ENCODE measurements around the gene PDE4B. TPM values are rescaled to one million over a fixed set of nuclear protein-coding genes. Genes with fewer than 3 reads are reported as not detected.

PDE4B gene
- polyA plus RNA-seq, 2 of the 4 experiments (the other 2 are of a cell fraction): 20.2 to 56.8 TPM

- peak overlapping the region; percentile 96 for H3K4me2 ChIP-seq
- FAIRE-seq: no peak
- WGBS (ENCODE audit: missing lambda C conversion rate): 27% methylated on average over 26 of the region's 35 CpGs
- DNase-seq (ENCODE audit: low read depth in 1 of 2, low spot score in 1 of 2): no peak
- H3K4me1 ChIP-seq: 0 out of 3 replicates have a peak, but pooled peaks cover 4% of the 10 kb centered on the region
- TF ChIP-seq, protein P1, sequence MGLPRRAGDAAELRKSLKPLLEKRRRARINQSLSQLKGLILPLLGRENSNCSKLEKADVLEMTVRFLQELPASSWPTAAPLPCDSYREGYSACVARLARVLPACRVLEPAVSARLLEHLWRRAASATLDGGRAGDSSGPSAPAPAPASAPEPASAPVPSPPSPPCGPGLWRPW (IDR thresholded peaks at IDR 0.05): no peak
- no peak for TF ChIP-seq JUNB (IDR thresholded peaks at IDR 0.05)
- TF ChIP-seq, protein P2, sequence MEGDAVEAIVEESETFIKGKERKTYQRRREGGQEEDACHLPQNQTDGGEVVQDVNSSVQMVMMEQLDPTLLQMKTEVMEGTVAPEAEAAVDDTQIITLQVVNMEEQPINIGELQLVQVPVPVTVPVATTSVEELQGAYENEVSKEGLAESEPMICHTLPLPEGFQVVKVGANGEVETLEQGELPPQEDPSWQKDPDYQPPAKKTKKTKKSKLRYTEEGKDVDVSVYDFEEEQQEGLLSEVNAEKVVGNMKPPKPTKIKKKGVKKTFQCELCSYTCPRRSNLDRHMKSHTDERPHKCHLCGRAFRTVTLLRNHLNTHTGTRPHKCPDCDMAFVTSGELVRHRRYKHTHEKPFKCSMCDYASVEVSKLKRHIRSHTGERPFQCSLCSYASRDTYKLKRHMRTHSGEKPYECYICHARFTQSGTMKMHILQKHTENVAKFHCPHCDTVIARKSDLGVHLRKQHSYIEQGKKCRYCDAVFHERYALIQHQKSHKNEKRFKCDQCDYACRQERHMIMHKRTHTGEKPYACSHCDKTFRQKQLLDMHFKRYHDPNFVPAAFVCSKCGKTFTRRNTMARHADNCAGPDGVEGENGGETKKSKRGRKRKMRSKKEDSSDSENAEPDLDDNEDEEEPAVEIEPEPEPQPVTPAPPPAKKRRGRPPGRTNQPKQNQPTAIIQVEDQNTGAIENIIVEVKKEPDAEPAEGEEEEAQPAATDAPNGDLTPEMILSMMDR (IDR thresholded peaks at IDR 0.05): no peak
- no peak for TF ChIP-seq CBX8 (IDR thresholded peaks at IDR 0.05)
- TF ChIP-seq FOSL2 (IDR thresholded peaks at IDR 0.05): no peak
- TF ChIP-seq FOSL2 (CRISPR knock-in tag; IDR thresholded peaks at IDR 0.05): no peak
- POLR2A ChIA-PET: no interaction called here
- peak; percentile 31 to 59; a peak in 3 of 6 replicates for ATAC-seq
- no peak overlapping the region for H3K27ac ChIP-seq
- H3K4me3 ChIP-seq: peak overlapping the region; percentile 51
- CTCF ChIA-PET: interaction anchor here (1.7 kb wide), 1 partner anchor 12 kb away, joined by 6 read pairs; no protein-coding TSS in a partner anchor
- peaks cover 20% of the 10 kb centered on the region; the same call in 2 of the 3 replicates for H3K9me3 ChIP-seq
These were observed 660 bp upstream of the PDE4B start for GRCh38 chr1:65791801-65792668.

DNA sequence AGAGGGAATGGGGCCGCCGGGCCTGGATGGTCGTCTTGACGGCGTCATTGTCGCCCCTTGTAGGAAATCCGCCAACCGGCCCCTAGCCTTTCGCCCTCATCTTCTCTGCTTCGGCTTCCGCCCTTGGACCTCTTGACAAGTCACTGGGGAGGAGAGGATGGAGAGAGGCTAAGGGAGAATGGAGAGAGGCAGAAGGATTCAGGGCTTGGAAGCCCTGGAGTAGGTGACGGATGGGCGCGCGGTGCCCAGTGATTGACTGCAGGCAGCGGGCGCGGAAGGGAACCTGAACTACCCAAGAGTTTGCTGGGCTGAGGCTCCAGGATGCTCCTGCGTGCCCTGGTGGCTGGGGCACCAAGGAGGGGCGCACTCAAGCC is 651 bp downstream of the PDE4B start:
- DNase-seq (ENCODE audit: low read depth in 1 of 2, low spot score in 1 of 2) (no peak), FAIRE-seq (no peak), ATAC-seq (peak in 1 of 2 experiments; percentile 21; a peak in 2 of 6 replicates)
- ChIA-PET POLR2A (no interaction called here), CTCF (no interaction called here)
- Histone ChIP-seq H3K4me3 (peak overlapping the region; percentile 51), H3K4me2 (peak overlapping the region; percentile 96), H3K27ac (no peak overlapping the region), H3K9me3 (peaks cover 16% of the 10 kb centered on the region; the same call in 2 of the 3 replicates), H3K4me1 (0 out of 3 replicates have a peak, but pooled peaks cover 4% of the 10 kb centered on the region)
- no peak for TF ChIP-seq SREBF2 (IDR thresholded peaks at IDR 0.05)
- TF ChIP-seq, protein P1 (IDR thresholded peaks at IDR 0.05): no peak
- no peak for TF ChIP-seq JUNB (IDR thresholded peaks at IDR 0.05)
- TF ChIP-seq CHD4 (IDR thresholded peaks at IDR 0.05; ENCODE audit: borderline replicate concordance): no peak
- TF ChIP-seq KDM1A (IDR thresholded peaks at IDR 0.05; ENCODE audit: low read depth): no peak
- TF ChIP-seq, protein P2 (IDR thresholded peaks at IDR 0.05): no peak
- no peak for TF ChIP-seq ZC3H11A (IDR thresholded peaks at IDR 0.05)
- 42% methylated on average over 20 of the region's 20 CpGs for WGBS (ENCODE audit: missing lambda C conversion rate)

DNA sequence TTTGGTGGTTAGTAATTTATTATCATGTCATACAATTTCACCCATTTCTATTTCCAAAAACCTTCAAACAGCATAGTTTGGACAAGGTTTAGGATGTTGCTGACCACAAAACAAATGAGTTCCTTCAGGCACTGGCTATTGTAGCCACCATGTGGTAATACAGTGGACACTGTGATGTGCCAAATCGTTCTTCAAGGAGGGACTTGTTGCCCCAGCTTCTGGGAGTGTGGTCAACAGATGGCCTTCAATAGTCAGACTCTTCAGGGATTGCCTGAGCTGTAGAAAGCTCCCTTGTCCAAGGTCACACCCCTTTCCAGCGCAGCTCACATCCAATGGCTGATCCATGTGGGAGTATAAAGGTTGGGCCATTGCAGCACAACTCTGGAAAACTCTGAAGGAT is 2.6 kb downstream of the PDE4B start:
- H3K4me1 ChIP-seq: 0 out of 3 replicates have a peak, but pooled peaks cover 4% of the 10 kb centered on the region
- ChIA-PET CTCF (no interaction called here), POLR2A (no interaction called here)
- H3K4me2 ChIP-seq: no peak overlapping the region
- whole genome bisulfite sequencing (ENCODE audit: missing lambda C conversion rate): 10% methylated on average over 2 of the region's 2 CpGs
- no peak for ATAC-seq
- no peak overlapping the region for H3K4me3 ChIP-seq
- H3K27ac ChIP-seq: no peak overlapping the region
- FAIRE-seq: no peak
- TF ChIP-seq MAZ (IDR thresholded peaks at IDR 0.05; ENCODE audit: borderline replicate concordance, low read depth, low read length) (no peak), HEYL (CRISPR knock-in tag; IDR thresholded peaks at IDR 0.05) (no peak), EHF (CRISPR knock-in tag; IDR thresholded peaks at IDR 0.05) (no peak), MAX (IDR thresholded peaks at IDR 0.05) (no peak), HMGXB4 (CRISPR knock-in tag; IDR thresholded peaks at IDR 0.05; ENCODE audit: borderline replicate concordance) (no peak), NR3C1 (IDR thresholded peaks at IDR 0.05) (no peak), TFCP2L1 (CRISPR knock-in tag; IDR thresholded peaks at IDR 0.05) (no peak), FOSL2 (IDR thresholded peaks at IDR 0.05) (no peak), FOSL2 (CRISPR knock-in tag; IDR thresholded peaks at IDR 0.05) (no peak)
- H3K9me3 ChIP-seq: peaks cover under 1% of the 10 kb centered on the region; the same call in 1 of the 3 replicates
- no peak for DNase-seq (ENCODE audit: low read depth in 1 of 2, low spot score in 1 of 2)

All from A549 (cell line).